T47D (cell line): ENCODE data around the gene TNS3.

ENCODE experiments used
- DNase-seq, 2 experiments: peaks; one replicate each; pipeline versions ENCODE4 v3.0.0 to v3.0.0-alpha.2; 2011 to 2012; ENCODE audit warnings: low read depth in 1 of 2, low spot score in 1 of 2
- JUND ChIP-seq: IDR thresholded peaks from 2 replicates; pipeline ENCODE4 v1.6.1; 2012; ENCODE audit warnings: low read depth
- in situ Hi-C: cut with HindIII; loops from 2 replicates; pipeline ENCODE4 v1.10.0; 2016; ENCODE audit warnings: low sequenced_read_pairs, low pct_unique_long_range_greater_than_20kb

TNS3 gene

GRCh38 chr7:47343061-47343455 lies 238.9 kb downstream of the TNS3 start:
- no peak for TF ChIP-seq JUND
- in situ Hi-C loops, result no loop called here
- no peak for DNase-seq

GRCh38 chr7:47342296-47343060 lies 239.4 kb downstream of the TNS3 start:
- TF ChIP-seq JUND, result no peak

GRCh38 chr7:47340517-47340916 lies 241.4 kb downstream of the TNS3 start:
- in situ Hi-C loops, result no loop called here
- no peak for TF ChIP-seq JUND
- no peak for DNase-seq

More at GRCh38 chr7:47342296-47343060, 239.4 kb downstream of the TNS3 start:
- in situ Hi-C loops, result no loop called here
- DNase-seq, result no peak

GRCh38 chr7:47338026-47338425 lies 243.9 kb downstream of the TNS3 start:
- TF ChIP-seq JUND, result no peak
- DNase-seq, result no peak
- in situ Hi-C loops, result no loop called here

GRCh38 chr7:47337531-47337930 lies 244.4 kb downstream of the TNS3 start:
- DNase-seq, result peak in 1 of 2 experiments; percentile 58
- TF ChIP-seq JUND, result no peak
- in situ Hi-C loops, result no loop called here

- DNase-seq, result no peak
- in situ Hi-C loops, result no loop called here
- TF ChIP-seq JUND, result no peak
Observed at GRCh38 chr7:47336472-47337425, 245.2 kb downstream of the TNS3 start.

GRCh38 chr7:47335557-47336471 lies 246.1 kb downstream of the TNS3 start:
- in situ Hi-C loops, result no loop called here
- DNase-seq, result no peak

GRCh38 chr7:47335071-47335470 lies 246.8 kb downstream of the TNS3 start:
- in situ Hi-C loops, result no loop called here
- no peak for TF ChIP-seq JUND
- no peak for DNase-seq

More at GRCh38 chr7:47335557-47336471, 246.1 kb downstream of the TNS3 start:
- TF ChIP-seq JUND, result no peak

DNA sequence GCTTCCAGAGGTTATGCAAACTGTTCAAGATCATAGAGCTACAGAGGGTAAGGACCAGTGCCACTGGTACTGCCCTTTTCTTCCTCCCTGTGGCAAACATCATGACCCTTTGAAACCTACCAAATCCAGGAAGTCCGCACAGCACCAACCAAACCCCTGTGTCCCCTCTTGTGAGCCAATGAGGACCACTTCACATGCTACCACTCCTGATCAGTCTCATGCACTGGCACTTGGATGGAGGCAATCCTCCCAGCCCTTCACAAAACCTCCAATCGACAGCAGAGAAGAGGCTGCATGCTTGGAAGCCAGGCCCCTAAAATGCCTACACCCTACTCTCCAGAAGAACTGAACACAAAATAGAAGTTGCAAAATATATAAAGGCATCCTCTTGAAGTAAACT lies 248.0 kb downstream of the TNS3 start:
- no peak for DNase-seq
- TF ChIP-seq JUND, result no peak
- in situ Hi-C loops, result no loop called here

DNA sequence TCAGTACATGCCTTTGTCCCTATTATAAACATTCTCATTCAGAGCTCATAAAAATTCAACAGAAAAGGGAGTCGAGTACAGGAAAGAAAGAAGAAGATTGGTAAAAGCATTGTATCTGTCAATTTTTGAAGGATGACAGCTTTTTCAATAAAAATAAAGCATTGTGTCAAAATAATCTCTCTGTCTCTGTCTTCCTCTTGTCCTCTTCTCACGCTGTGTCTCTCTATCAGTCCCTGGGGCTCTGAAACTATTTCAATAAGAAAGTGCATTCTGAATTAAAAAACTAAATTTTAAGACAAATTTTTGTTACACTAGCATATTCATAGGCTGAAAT lies 248.4 kb downstream of the TNS3 start:
- no peak for DNase-seq
- no peak for TF ChIP-seq JUND
- in situ Hi-C loops, result no loop called here

DNA sequence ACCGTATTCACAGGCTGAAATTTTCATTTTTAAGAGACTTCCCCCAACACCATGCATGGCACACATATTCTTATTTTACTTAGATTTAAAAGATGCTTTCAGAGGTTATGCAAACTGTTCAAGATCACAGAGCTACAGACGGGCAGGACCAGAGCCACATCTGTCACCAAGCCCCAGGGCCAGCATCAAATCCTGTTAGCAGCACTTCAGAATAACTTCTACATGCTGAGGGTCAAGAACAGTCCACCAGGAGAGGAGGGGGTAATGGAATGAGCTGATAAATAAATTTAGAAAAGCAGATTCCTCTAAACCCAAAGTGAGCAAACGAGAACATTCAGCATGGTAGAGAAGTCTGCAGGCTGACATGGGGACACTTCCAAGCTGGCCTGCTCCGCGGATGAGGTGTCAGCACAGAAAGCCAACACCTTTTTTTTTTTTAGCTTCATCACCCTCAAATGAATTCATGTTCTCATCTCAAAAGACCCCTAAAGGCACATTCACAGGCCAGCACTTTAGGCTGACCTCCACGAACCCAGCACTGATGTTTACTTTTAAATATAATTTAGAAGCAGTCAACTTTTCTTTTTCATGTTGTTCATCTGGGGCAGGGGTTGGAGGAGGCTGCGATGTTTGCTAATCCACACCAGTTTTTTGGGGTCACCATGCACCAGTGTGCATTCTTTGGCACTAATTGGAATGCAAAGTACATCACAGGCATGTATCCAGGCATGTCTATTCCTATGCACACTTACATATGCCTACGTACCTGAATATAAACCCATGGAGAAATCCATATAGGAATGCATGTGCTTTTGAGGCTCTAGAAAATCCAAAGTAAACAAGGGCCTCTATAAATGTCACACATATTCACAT lies 249.0 kb downstream of the TNS3 start:
- no peak for DNase-seq
- in situ Hi-C loops, result no loop called here
- TF ChIP-seq JUND, result no peak
